HepG2 (cell line): ENCODE data around the gene LOX. TPM values are rescaled to one million over a fixed set of nuclear protein-coding genes. Genes with fewer than 3 reads are reported as not detected.

Experiments
- FOSL2 ChIP-seq: sonication (generic); formaldehyde crosslinking; IDR thresholded peaks from 2 replicates; pipeline ENCODE4 v1.4.0; 2020; ENCODE audit warnings: missing genetic modification reagents
- HDAC2 ChIP-seq: sonication (generic); formaldehyde crosslinking; IDR thresholded peaks from 2 replicates; pipeline ENCODE4 v1.4.0; 2020; ENCODE audit warnings: missing genetic modification reagents
- MEIS1 ChIP-seq: sonication (generic); formaldehyde crosslinking; IDR thresholded peaks from 2 replicates; pipeline ENCODE4 v1.9.0; 2021; ENCODE audit warnings: mild to moderate bottlenecking, missing genetic modification reagents, moderate library complexity, borderline replicate concordance
- NBN ChIP-seq: fragments of 450-650 bp; conservative IDR thresholded peaks from 2 replicates; pipeline ENCODE4 v1.6.1; 2017
- PTBP1 ChIP-seq: fragments of 200-400 bp; formaldehyde crosslinking; IDR thresholded peaks from 2 replicates; pipeline ENCODE4 v1.6.1; 2018; ENCODE audit warnings: low read length, low read depth; ENCODE audit not compliant: poor library complexity, severe bottlenecking
- RARG ChIP-seq: sonication (generic); formaldehyde crosslinking; IDR thresholded peaks from 2 replicates; pipeline ENCODE4 v1.4.0; 2020; ENCODE audit warnings: low read depth, mild to moderate bottlenecking, missing genetic modification reagents
- SRSF4 ChIP-seq: fragments of 200-400 bp; formaldehyde crosslinking; IDR thresholded peaks from one replicate; pipeline ENCODE4 v1.6.1; 2018; ENCODE audit warnings: mild to moderate bottlenecking, low read depth, low read length, moderate library complexity; ENCODE audit not compliant: poor library complexity, severe bottlenecking
- THAP11 ChIP-seq: IDR thresholded peaks from 2 replicates; pipeline ENCODE4 v1.6.1; 2016; ENCODE audit warnings: missing biosample characterization, missing genetic modification reagents
- TRIM24 ChIP-seq: sonication (generic); formaldehyde crosslinking; IDR thresholded peaks from 2 replicates; pipeline ENCODE4 v1.8.0; 2022; ENCODE audit warnings: mild to moderate bottlenecking, missing genetic modification reagents
- U2AF1 ChIP-seq: fragments of 200-400 bp; formaldehyde crosslinking; optimal IDR thresholded peaks from 2 replicates; pipeline ENCODE3; 2017; ENCODE audit warnings: mild to moderate bottlenecking, low read depth, low read length
- ZFX ChIP-seq: sonication (generic); formaldehyde crosslinking; IDR thresholded peaks from 2 replicates; pipeline ENCODE4 v1.4.0; 2020; ENCODE audit warnings: mild to moderate bottlenecking, low read depth, missing genetic modification reagents, moderate library complexity
- ZFY ChIP-seq: sonication (generic); formaldehyde crosslinking; IDR thresholded peaks from 2 replicates; pipeline ENCODE4 v1.4.0; 2020; ENCODE audit warnings: missing genetic modification reagents
- ZNF138 ChIP-seq: sonication (generic); formaldehyde crosslinking; IDR thresholded peaks from 2 replicates; pipeline ENCODE4 v1.5.0; 2020; ENCODE audit warnings: mild to moderate bottlenecking, low read depth, missing genetic modification reagents
- ZNF343 ChIP-seq: sonication (generic); formaldehyde crosslinking; IDR thresholded peaks from 2 replicates; pipeline ENCODE4 v1.4.0; 2020; ENCODE audit warnings: mild to moderate bottlenecking, missing genetic modification reagents
- ZNF563 ChIP-seq: sonication (generic); formaldehyde crosslinking; IDR thresholded peaks from 2 replicates; pipeline ENCODE4 v1.8.0; 2022; ENCODE audit warnings: mild to moderate bottlenecking, moderate library complexity, missing genetic modification reagents
- ZNF570 ChIP-seq: sonication (generic); formaldehyde crosslinking; IDR thresholded peaks from 2 replicates; pipeline ENCODE4 v1.4.0; 2020; ENCODE audit warnings: mild to moderate bottlenecking, missing genetic modification reagents, borderline replicate concordance
- ZNF782 ChIP-seq: sonication (generic); formaldehyde crosslinking; IDR thresholded peaks from 2 replicates; pipeline ENCODE4 v1.4.0; 2020; ENCODE audit warnings: missing genetic modification reagents, mild to moderate bottlenecking, borderline replicate concordance
- polyA plus RNA-seq, 8 experiments: library from polyadenylated mRNA; depleted of rRNA in 3 of 8; stranded (reverse) in 7 of 8; unstranded in 1 of 8; fragments of >200 nt; fragmentation: Illumina TruSeq in 4 of 8; extraction: Trizol in 4 of 8; gene quantifications; 2 replicates each; pipeline versions ENCODE4 v1.2.1 to v1.2.3, GENCODE V29; 2011 to 2016; ENCODE audit warnings: low read depth in 4 of 8, missing spikeins in 1 of 8, mixed read lengths in 1 of 8; ENCODE audit not compliant: insufficient read depth in 1 of 8
- total RNA-seq, 5 experiments: library from RNA; depleted of rRNA; stranded (reverse); fragments of >200 nt; fragmentation: Illumina TruSeq; extraction: Trizol; gene quantifications; 2 replicates each; pipeline ENCODE4 v1.2.3, GENCODE V29; 2016; ENCODE audit warnings: low read depth in 1 of 5
- TF ChIP-seq, protein P1 (sequence below): sonication (generic); formaldehyde crosslinking; IDR thresholded peaks from 2 replicates; pipeline ENCODE4 v1.4.0; 2020; ENCODE audit warnings: mild to moderate bottlenecking, missing genetic modification reagents, borderline replicate concordance
- TF ChIP-seq, protein P2 (sequence below): sonication (generic); formaldehyde crosslinking; IDR thresholded peaks from 2 replicates; pipeline ENCODE4 v1.4.0; 2020; ENCODE audit warnings: missing genetic modification reagents
- TF ChIP-seq, protein P3 (sequence below): sonication (generic); formaldehyde crosslinking; IDR thresholded peaks from 2 replicates; pipeline ENCODE4 v1.5.1; 2020; ENCODE audit warnings: missing genetic modification reagents, mild to moderate bottlenecking, borderline replicate concordance
- TF ChIP-seq, protein P4 (sequence below): sonication (generic); formaldehyde crosslinking; IDR thresholded peaks from 2 replicates; pipeline ENCODE4 v1.5.0; 2020; ENCODE audit warnings: mild to moderate bottlenecking, missing genetic modification reagents, borderline replicate concordance

Gene LOX
- total and polyA plus RNA-seq, 2 of the 13 experiments (the other 11 are each of a cell fraction or from before 2014, with no cell fraction given): 0.73 to 173 TPM

DNA sequence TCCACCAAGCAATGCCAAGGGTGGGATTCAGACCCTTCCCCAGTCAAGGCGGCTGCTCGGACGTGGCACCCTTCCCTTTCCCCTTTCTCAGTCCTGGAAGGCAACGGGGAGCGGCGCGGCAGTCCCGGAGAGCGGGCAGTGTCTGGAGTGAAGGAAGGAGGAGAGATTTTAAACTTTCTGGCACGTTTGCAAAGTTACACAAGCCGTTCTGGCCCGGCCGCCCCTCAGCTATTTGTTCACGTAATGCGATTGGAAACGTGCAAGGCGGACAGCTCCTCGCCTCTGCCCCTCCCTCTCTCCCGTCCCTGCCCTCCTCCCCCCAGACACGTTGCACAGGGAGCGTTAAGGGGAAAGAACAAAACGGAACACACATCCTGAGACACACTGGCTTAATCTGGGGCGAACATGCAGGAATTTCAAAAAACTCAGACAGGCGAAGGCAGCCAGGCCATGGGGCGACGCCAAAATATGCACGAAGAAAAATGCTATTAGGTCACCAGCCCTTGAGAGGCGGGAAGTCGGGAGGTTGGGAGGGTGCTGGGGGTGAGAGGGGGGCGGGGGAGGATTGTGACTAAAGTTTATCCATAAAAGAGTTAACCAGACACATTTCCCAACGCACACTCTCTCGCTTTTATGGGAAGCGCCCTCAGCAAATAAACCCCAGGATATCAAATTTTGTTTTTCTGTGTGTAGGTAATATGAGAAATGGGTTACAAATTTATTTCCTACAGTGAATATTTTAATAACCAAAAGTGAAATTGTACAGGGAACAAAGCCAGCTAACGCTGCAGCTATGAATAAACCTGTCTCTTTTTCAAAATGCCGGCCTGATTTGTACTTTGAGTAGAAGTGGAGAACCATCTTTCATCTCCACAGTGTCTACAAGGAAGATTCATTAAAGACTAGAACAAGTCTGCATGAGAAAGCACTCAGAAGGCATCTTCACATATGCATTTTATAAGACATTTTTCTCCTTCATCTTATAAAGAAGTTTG is at the start of gene LOX (continued):
- TF ChIP-seq, protein P1, sequence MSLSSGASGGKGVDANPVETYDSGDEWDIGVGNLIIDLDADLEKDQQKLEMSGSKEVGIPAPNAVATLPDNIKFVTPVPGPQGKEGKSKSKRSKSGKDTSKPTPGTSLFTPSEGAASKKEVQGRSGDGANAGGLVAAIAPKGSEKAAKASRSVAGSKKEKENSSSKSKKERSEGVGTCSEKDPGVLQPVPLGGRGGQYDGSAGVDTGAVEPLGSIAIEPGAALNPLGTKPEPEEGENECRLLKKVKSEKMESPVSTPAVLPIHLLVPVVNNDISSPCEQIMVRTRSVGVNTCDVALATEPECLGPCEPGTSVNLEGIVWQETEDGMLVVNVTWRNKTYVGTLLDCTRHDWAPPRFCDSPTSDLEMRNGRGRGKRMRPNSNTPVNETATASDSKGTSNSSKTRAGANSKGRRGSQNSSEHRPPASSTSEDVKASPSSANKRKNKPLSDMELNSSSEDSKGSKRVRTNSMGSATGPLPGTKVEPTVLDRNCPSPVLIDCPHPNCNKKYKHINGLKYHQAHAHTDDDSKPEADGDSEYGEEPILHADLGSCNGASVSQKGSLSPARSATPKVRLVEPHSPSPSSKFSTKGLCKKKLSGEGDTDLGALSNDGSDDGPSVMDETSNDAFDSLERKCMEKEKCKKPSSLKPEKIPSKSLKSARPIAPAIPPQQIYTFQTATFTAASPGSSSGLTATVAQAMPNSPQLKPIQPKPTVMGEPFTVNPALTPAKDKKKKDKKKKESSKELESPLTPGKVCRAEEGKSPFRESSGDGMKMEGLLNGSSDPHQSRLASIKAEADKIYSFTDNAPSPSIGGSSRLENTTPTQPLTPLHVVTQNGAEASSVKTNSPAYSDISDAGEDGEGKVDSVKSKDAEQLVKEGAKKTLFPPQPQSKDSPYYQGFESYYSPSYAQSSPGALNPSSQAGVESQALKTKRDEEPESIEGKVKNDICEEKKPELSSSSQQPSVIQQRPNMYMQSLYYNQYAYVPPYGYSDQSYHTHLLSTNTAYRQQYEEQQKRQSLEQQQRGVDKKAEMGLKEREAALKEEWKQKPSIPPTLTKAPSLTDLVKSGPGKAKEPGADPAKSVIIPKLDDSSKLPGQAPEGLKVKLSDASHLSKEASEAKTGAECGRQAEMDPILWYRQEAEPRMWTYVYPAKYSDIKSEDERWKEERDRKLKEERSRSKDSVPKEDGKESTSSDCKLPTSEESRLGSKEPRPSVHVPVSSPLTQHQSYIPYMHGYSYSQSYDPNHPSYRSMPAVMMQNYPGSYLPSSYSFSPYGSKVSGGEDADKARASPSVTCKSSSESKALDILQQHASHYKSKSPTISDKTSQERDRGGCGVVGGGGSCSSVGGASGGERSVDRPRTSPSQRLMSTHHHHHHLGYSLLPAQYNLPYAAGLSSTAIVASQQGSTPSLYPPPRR (CRISPR knock-in tag): peak; percentile 58
- TF ChIP-seq ZNF343 (CRISPR knock-in tag): no peak
- TF ChIP-seq U2AF1: no peak
- no peak for TF ChIP-seq ZFY (CRISPR knock-in tag)
- TF ChIP-seq FOSL2 (CRISPR knock-in tag): no peak
- no peak for TF ChIP-seq ZNF782 (CRISPR knock-in tag)
- TF ChIP-seq, protein P2, sequence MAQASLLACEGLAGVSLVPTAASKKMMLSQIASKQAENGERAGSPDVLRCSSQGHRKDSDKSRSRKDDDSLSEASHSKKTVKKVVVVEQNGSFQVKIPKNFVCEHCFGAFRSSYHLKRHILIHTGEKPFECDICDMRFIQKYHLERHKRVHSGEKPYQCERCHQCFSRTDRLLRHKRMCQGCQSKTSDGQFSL (CRISPR knock-in tag): no peak
- no peak for TF ChIP-seq PTBP1
- TF ChIP-seq, protein P3, sequence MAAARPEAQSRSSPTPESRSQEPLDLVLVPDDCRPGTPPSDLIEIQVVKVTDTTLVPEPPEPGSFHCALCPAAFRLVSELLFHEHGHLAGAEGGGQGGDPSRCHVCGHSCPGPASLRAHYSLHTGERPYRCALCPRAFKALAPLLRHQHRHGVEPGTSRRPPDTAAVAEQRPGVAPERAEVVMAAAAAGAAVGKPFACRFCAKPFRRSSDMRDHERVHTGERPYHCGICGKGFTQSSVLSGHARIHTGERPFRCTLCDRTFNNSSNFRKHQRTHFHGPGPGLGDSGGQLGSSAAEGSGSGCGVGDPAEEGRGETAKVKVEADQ: no peak
- TF ChIP-seq ZNF138 (CRISPR knock-in tag): no peak
- TF ChIP-seq ZFX: peak; percentile 46; the same call in 1 of the 2 replicates
- no peak for TF ChIP-seq SRSF4
- TF ChIP-seq THAP11 (CRISPR knock-in tag): no peak
- TF ChIP-seq TRIM24 (CRISPR knock-in tag): no peak
- no peak for TF ChIP-seq NBN
- no peak for TF ChIP-seq ZNF563
- TF ChIP-seq MEIS1 (CRISPR knock-in tag): no peak
- TF ChIP-seq, protein P4, sequence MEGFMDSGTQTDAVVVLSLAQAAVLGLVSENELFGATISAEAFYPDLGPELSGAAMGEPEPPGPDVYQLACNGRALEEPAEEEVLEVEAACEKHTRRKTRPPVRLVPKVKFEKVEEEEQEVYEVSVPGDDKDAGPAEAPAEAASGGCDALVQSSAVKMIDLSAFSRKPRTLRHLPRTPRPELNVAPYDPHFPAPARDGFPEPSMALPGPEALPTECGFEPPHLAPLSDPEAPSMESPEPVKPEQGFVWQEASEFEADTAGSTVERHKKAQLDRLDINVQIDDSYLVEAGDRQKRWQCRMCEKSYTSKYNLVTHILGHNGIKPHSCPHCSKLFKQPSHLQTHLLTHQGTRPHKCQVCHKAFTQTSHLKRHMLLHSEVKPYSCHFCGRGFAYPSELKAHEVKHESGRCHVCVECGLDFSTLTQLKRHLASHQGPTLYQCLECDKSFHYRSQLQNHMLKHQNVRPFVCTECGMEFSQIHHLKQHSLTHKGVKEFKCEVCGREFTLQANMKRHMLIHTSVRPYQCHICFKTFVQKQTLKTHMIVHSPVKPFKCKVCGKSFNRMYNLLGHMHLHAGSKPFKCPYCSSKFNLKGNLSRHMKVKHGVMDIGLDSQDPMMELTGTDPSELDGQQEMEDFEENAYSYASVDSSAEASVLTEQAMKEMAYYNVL (CRISPR knock-in tag): no peak
- TF ChIP-seq HDAC2: peak; percentile 65
- no peak for TF ChIP-seq ZNF570 (CRISPR knock-in tag)
- TF ChIP-seq RARG: no peak
